Epithelial cell of proximal tubule (primary cell): ENCODE measurements around the gene BASP1. TPM values are rescaled to one million over a fixed set of nuclear protein-coding genes. Genes with fewer than 3 reads are reported as not detected.

Experiments
- DNase-seq: peaks from one replicate; pipeline ENCODE4 v3.0.0-alpha.2; 2011; ENCODE audit warnings: low read depth
- H3K4me3 ChIP-seq: 2 replicates; pipeline ENCODE4 v1.5.1; 2011; ENCODE audit warnings: low read depth, mild to moderate bottlenecking, low read length
- CTCF ChIP-seq: conservative IDR thresholded peaks from 2 replicates; pipeline ENCODE4 v1.5.1; 2012; ENCODE audit warnings: low read depth, mild to moderate bottlenecking, low read length
- total RNA-seq: library from RNA; depleted of rRNA; stranded (reverse); fragments of >200 nt; gene quantifications from 2 replicates; pipeline ENCODE4 v1.2.3, GENCODE V29; 2015

The BASP1 gene
- total RNA-seq, 1 donor from 2014 or later: 135 TPM

GRCh38 chr5:17294639-17295311 is 77.3 kb downstream of the BASP1 start:
- no peak for TF ChIP-seq CTCF
- no peak for DNase-seq
- no peak overlapping the region for H3K4me3 ChIP-seq

GRCh38 chr5:17295671-17296070 is 78.2 kb downstream of the BASP1 start:
- no peak for TF ChIP-seq CTCF
- no peak for DNase-seq
- no peak overlapping the region for H3K4me3 ChIP-seq

GRCh38 chr5:17302106-17302505 is 84.7 kb downstream of the BASP1 start:
- DNase-seq: no peak
- no peak for TF ChIP-seq CTCF
- H3K4me3 ChIP-seq: no peak overlapping the region

- DNase-seq: no peak
- TF ChIP-seq CTCF: no peak
- no peak overlapping the region for H3K4me3 ChIP-seq
These were observed 85.2 kb downstream of the BASP1 start for GRCh38 chr5:17302604-17303003.

GRCh38 chr5:17304282-17304681 is 86.9 kb downstream of the BASP1 start:
- no peak for TF ChIP-seq CTCF
- no peak for DNase-seq
- H3K4me3 ChIP-seq: no peak overlapping the region

- TF ChIP-seq CTCF: no peak
- DNase-seq: no peak
- no peak overlapping the region for H3K4me3 ChIP-seq
These were observed 87.6 kb downstream of the BASP1 start for GRCh38 chr5:17305017-17305416.
